Neural progenitor cell (in vitro differentiated cells): ENCODE data around the gene SNX27. TPM values are rescaled to one million over a fixed set of nuclear protein-coding genes. Genes with fewer than 3 reads are reported as not detected.

ENCODE experiments used
- DNase-seq: peaks from one replicate; pipeline ENCODE4 v3.0.0-alpha.2; 2016; ENCODE audit warnings: low spot score
- H2AFZ ChIP-seq: fragments of 200-600 bp; sonication (generic); replicated peaks from 2 replicates; pipeline ENCODE4 v1.6.1; 2016; ENCODE audit warnings: antibody characterized with exemption
- H3F3A ChIP-seq: fragments of 200-600 bp; sonication (generic); 2 replicates; pipeline ENCODE4 v1.6.1; 2016; ENCODE audit warnings: antibody characterized with exemption, low read depth
- H3K27ac ChIP-seq: fragments of 200-600 bp; sonication (generic); 2 replicates; pipeline ENCODE4 v1.5.1; 2016; ENCODE audit warnings: mild to moderate bottlenecking
- H3K27me3 ChIP-seq: fragments of 200-600 bp; sonication (generic); 2 replicates; pipeline ENCODE4 v1.6.1; 2016; ENCODE audit warnings: mild to moderate bottlenecking, moderate library complexity
- H3K36me3 ChIP-seq: fragments of 200-600 bp; sonication (generic); 2 replicates; pipeline ENCODE4 v1.5.1; 2016
- H3K4me1 ChIP-seq: fragments of 200-600 bp; sonication (generic); 2 replicates; pipeline ENCODE4 v1.6.1; 2016; ENCODE audit warnings: mixed run types
- H3K4me2 ChIP-seq: fragments of 200-600 bp; sonication (generic); 2 replicates; pipeline ENCODE4 v1.6.1; 2016
- H3K4me3 ChIP-seq: fragments of 200-600 bp; sonication (generic); 2 replicates; pipeline ENCODE4 v1.5.1; 2016
- H3K79me2 ChIP-seq: fragments of 200-600 bp; sonication (generic); 2 replicates; pipeline ENCODE4 v1.6.1; 2016; ENCODE audit warnings: low read depth
- H3K9ac ChIP-seq: fragments of 200-600 bp; sonication (generic); 2 replicates; pipeline ENCODE4 v1.6.1; 2016
- H3K9me3 ChIP-seq: fragments of 200-600 bp; sonication (generic); 2 replicates; pipeline ENCODE4 v1.5.1; 2016; ENCODE audit warnings: low read depth
- H4K20me1 ChIP-seq: fragments of 200-600 bp; sonication (generic); 2 replicates; pipeline ENCODE4 v1.6.1; 2016; ENCODE audit warnings: low read depth
- H3K27ac Mint-ChIP-seq: 3 replicates; pipeline ENCODE4 v1.8.0; 2021; ENCODE audit warnings: mixed read lengths
- H3K27me3 Mint-ChIP-seq: 2 replicates; pipeline ENCODE4 v1.8.0; 2022; ENCODE audit warnings: low read depth, mild to moderate bottlenecking, inconsistent platforms, moderate library complexity, mixed read lengths; ENCODE audit not compliant: insufficient read depth
- H3K36me3 Mint-ChIP-seq: 3 replicates; pipeline ENCODE4 v1.8.0; 2021; ENCODE audit warnings: mixed read lengths
- H3K4me1 Mint-ChIP-seq: 3 replicates; pipeline ENCODE4 v1.8.0; 2021; ENCODE audit warnings: mixed read lengths
- H3K4me3 Mint-ChIP-seq: 3 replicates; pipeline ENCODE4 v1.8.0; 2021; ENCODE audit warnings: mild to moderate bottlenecking, moderate library complexity, mixed read lengths
- H3K9me3 Mint-ChIP-seq: 3 replicates; pipeline ENCODE4 v1.8.0; 2020; ENCODE audit warnings: mixed read lengths
- CTCF ChIP-seq: fragments of 200-600 bp; sonication (generic); IDR thresholded peaks from 2 replicates; pipeline ENCODE4 v1.5.1; 2017; ENCODE audit warnings: antibody characterized with exemption, mild to moderate bottlenecking
- EZH2 ChIP-seq: fragments of 200-600 bp; sonication (generic); IDR thresholded peaks from 2 replicates; pipeline ENCODE4 v1.6.1; 2017; ENCODE audit warnings: antibody characterized with exemption, mild to moderate bottlenecking, moderate library complexity
- EZH2phosphoT487 ChIP-seq: fragments of 200-600 bp; sonication (generic); IDR thresholded peaks from 2 replicates; pipeline ENCODE4 v1.6.1; 2017; ENCODE audit warnings: antibody characterized with exemption
- total RNA-seq: library from RNA; depleted of rRNA; stranded (reverse); fragments of >200 nt; gene quantifications from 2 replicates; pipeline ENCODE4 v1.2.3, GENCODE V29; 2015; ENCODE audit warnings: low replicate concordance

SNX27 gene
- total RNA-seq, 1 donor from 2014 or later, result 34.1 TPM

- TF ChIP-seq CTCF (no peak), EZH2phosphoT487 (no peak), EZH2 (no peak)
- H3K79me2 ChIP-seq, result no peaks in the 10 kb centered on the region
- H3K4me3 ChIP-seq, result no peak overlapping the region
- Mint-ChIP-seq H3K27me3 (peaks cover 11% of the 10 kb centered on the region), H3K36me3 (peaks cover 8% of the 10 kb centered on the region), H3K4me3 (no peak overlapping the region), H3K27ac (no peak overlapping the region), H3K4me1 (peaks cover 5% of the 10 kb centered on the region), H3K9me3 (peaks cover 21% of the 10 kb centered on the region)
- no peaks in the 10 kb centered on the region for H3K36me3 ChIP-seq
- no peak overlapping the region for H2AFZ ChIP-seq
- DNase-seq, result no peak
- H3K27me3 ChIP-seq, result no peaks in the 10 kb centered on the region
- H3K9ac ChIP-seq, result no peak overlapping the region
- H3K9me3 ChIP-seq, result no peaks in the 10 kb centered on the region
- no peak overlapping the region for H3K4me2 ChIP-seq
- H3K4me1 ChIP-seq, result no peaks in the 10 kb centered on the region
- no peaks in the 10 kb centered on the region for H3F3A ChIP-seq
- no peak overlapping the region for H3K27ac ChIP-seq
- no peaks in the 10 kb centered on the region for H4K20me1 ChIP-seq
These were observed 125.2 kb downstream of the SNX27 start for GRCh38 chr1:151737026-151737425.

GRCh38 chr1:151737479-151737878 lies 125.6 kb downstream of the SNX27 start:
- H3K4me3 Mint-ChIP-seq, result no peak overlapping the region
- Histone ChIP-seq H3K4me2 (no peak overlapping the region), H4K20me1 (no peaks in the 10 kb centered on the region), H3F3A (no peaks in the 10 kb centered on the region), H2AFZ (no peak overlapping the region), H3K36me3 (no peaks in the 10 kb centered on the region), H3K9me3 (no peaks in the 10 kb centered on the region), H3K4me1 (no peaks in the 10 kb centered on the region), H3K27me3 (no peaks in the 10 kb centered on the region), H3K27ac (no peak overlapping the region), H3K79me2 (no peaks in the 10 kb centered on the region), H3K4me3 (no peak overlapping the region), H3K9ac (no peak overlapping the region)
- no peak for DNase-seq
- peaks cover 21% of the 10 kb centered on the region for H3K9me3 Mint-ChIP-seq
- H3K4me1 Mint-ChIP-seq, result peaks cover 5% of the 10 kb centered on the region
- peaks cover 8% of the 10 kb centered on the region for H3K36me3 Mint-ChIP-seq
- H3K27me3 Mint-ChIP-seq, result peaks cover 14% of the 10 kb centered on the region
- TF ChIP-seq EZH2 (no peak), CTCF (no peak)
- H3K27ac Mint-ChIP-seq, result no peak overlapping the region

GRCh38 chr1:151739590-151740355 lies 127.9 kb downstream of the SNX27 start:
- no peak overlapping the region for H3K27ac ChIP-seq
- H3K27ac Mint-ChIP-seq, result no peak overlapping the region
- H3K36me3 ChIP-seq, result no peaks in the 10 kb centered on the region
- TF ChIP-seq EZH2 (no peak), CTCF (no peak), EZH2phosphoT487 (no peak)
- H3K9me3 Mint-ChIP-seq, result peaks cover 21% of the 10 kb centered on the region
- H3K36me3 Mint-ChIP-seq, result peaks cover 8% of the 10 kb centered on the region
- DNase-seq, result no peak
- no peaks in the 10 kb centered on the region for H3K4me1 ChIP-seq
- no peak overlapping the region for H3K4me3 Mint-ChIP-seq
- H3K4me3 ChIP-seq, result no peak overlapping the region
- H3F3A ChIP-seq, result no peaks in the 10 kb centered on the region
- no peak overlapping the region for H3K9ac ChIP-seq
- no peak overlapping the region for H2AFZ ChIP-seq
- peaks cover 17% of the 10 kb centered on the region for H3K27me3 Mint-ChIP-seq
- H4K20me1 ChIP-seq, result no peaks in the 10 kb centered on the region
- H3K27me3 ChIP-seq, result peaks cover 20% of the 10 kb centered on the region
- no peaks in the 10 kb centered on the region for H3K9me3 ChIP-seq
- no peaks in the 10 kb centered on the region for H3K79me2 ChIP-seq
- H3K4me1 Mint-ChIP-seq, result peaks cover 5% of the 10 kb centered on the region
- H3K4me2 ChIP-seq, result no peak overlapping the region
